Calu3 (cell line): Measurements from ENCODE around the gene GLRX. TPM values are rescaled to one million over a fixed set of nuclear protein-coding genes. Genes with fewer than 3 reads are reported as not detected.

Experiments used
- BruUV-seq: library from RNA; stranded (reverse); fragments of 400-500 nt; replicated peaks from 2 replicates; lab custom pipeline; 2021; lab: Mats Ljungman, UMichigan
- CTCF ChIA-PET: fragments of 300-600 bp; sonication (Branson Sonifier 250); formaldehyde crosslinking; loops from one replicate; lab custom pipeline; 2022; ENCODE audit warnings: antibody characterized with exemption; lab: Charles Lee
- DNase-seq: peaks from one replicate; pipeline ENCODE4 v3.0.0; 2022
- H3K27ac Mint-ChIP-seq: one replicate; pipeline ENCODE4 v1.8.0; 2022; ENCODE audit warnings: mixed read lengths; ENCODE audit not compliant: unreplicated experiment
- H3K27me3 Mint-ChIP-seq: one replicate; pipeline ENCODE4 v1.8.0; 2022; ENCODE audit warnings: mixed read lengths; ENCODE audit not compliant: unreplicated experiment
- H3K36me3 Mint-ChIP-seq: one replicate; pipeline ENCODE4 v1.8.0; 2022; ENCODE audit warnings: mild to moderate bottlenecking, moderate library complexity, mixed read lengths; ENCODE audit not compliant: insufficient read depth, unreplicated experiment
- H3K4me1 Mint-ChIP-seq: one replicate; pipeline ENCODE4 v1.8.0; 2022; ENCODE audit warnings: mild to moderate bottlenecking, low read depth, mixed read lengths; ENCODE audit not compliant: unreplicated experiment
- H3K4me3 Mint-ChIP-seq: one replicate; pipeline ENCODE4 v1.8.0; 2022; ENCODE audit warnings: mild to moderate bottlenecking, low read depth, moderate library complexity, mixed read lengths; ENCODE audit not compliant: unreplicated experiment
- H3K9me3 Mint-ChIP-seq: one replicate; pipeline ENCODE4 v1.8.0; 2022; ENCODE audit warnings: low read depth, mixed read lengths; ENCODE audit not compliant: unreplicated experiment
- CTCF ChIP-seq: fragments of 200-600 bp; IDR thresholded peaks from one replicate; pipeline ENCODE4 v1.8.0; 2022; ENCODE audit warnings: antibody characterized with exemption; ENCODE audit not compliant: unreplicated experiment
- intact Hi-C: fragments of 100-400 bp; cut with micrococcal nuclease; formaldehyde crosslinking; loops from one replicate; pipeline ENCODE4 v1.10.0; 2022; ENCODE audit not compliant: unreplicated experiment
- total RNA-seq: library from RNA; stranded (reverse); gene quantifications from 2 replicates; pipeline ENCODE4 v1.2.3, GENCODE V29; 2022

The GLRX gene
- total RNA-seq, 1 experiment from 2014 or later: 27.9 TPM

GRCh38 chr5:95859661-95860060 lies 37.1 kb upstream of the GLRX start:
- Mint-ChIP-seq H3K27me3 (no peaks in the 10 kb centered on the region), H3K9me3 (no peaks in the 10 kb centered on the region), H3K36me3 (peaks cover 18% of the 10 kb centered on the region), H3K27ac (peak overlapping the region; percentile 80), H3K4me1 (peaks cover 56% of the 10 kb centered on the region), H3K4me3 (no peak overlapping the region)
- intact Hi-C loops: loop anchor here (1.0 to 10.0 kb wide), 3 partner anchors 318 to 575 kb away; partner anchors contain the start of gene PCSK1
- no peak for TF ChIP-seq CTCF
- BruUV-seq: no TSS peak
- no peak for DNase-seq
- CTCF ChIA-PET: interaction anchor here (2.1 kb wide), 1 partner anchor 476 kb away, joined by 7 read pairs; no protein-coding TSS in a partner anchor

- H3K9me3 Mint-ChIP-seq: no peaks in the 10 kb centered on the region
- H3K27ac Mint-ChIP-seq: peak overlapping the region; percentile 80
- peak overlapping the region; percentile 63 for H3K4me3 Mint-ChIP-seq
- DNase-seq: peak; percentile 95
- CTCF ChIA-PET: interaction anchor here (2.1 kb wide), 1 partner anchor 477 kb away, joined by 7 read pairs; no protein-coding TSS in a partner anchor
- peak; percentile 98 for TF ChIP-seq CTCF
- peaks cover 48% of the 10 kb centered on the region for H3K4me1 Mint-ChIP-seq
- no peaks in the 10 kb centered on the region for H3K27me3 Mint-ChIP-seq
- intact Hi-C loops: loop anchor here (1.0 to 10.0 kb wide), 5 partner anchors 100 to 742 kb away; partner anchors contain the start of gene PCSK1
- peaks cover 12% of the 10 kb centered on the region for H3K36me3 Mint-ChIP-seq
- BruUV-seq: no TSS peak
These were observed 36.4 kb upstream of the GLRX start for GRCh38 chr5:95858661-95859595.

- Mint-ChIP-seq H3K27me3 (no peaks in the 10 kb centered on the region), H3K27ac (no peak overlapping the region), H3K36me3 (peaks cover 12% of the 10 kb centered on the region), H3K9me3 (no peaks in the 10 kb centered on the region), H3K4me1 (peaks cover 45% of the 10 kb centered on the region), H3K4me3 (peak overlapping the region; percentile 63)
- no peak for DNase-seq
- no TSS peak for BruUV-seq
- intact Hi-C loops: loop anchor here (1.0 to 10.0 kb wide), 4 partner anchors 101 to 743 kb away; partner anchors contain the start of gene PCSK1
- CTCF ChIA-PET: interaction anchor here (1.0 to 2.1 kb wide), 2 partner anchors 478 to 480 kb away, joined by 3 to 7 read pairs; no protein-coding TSS in a partner anchor
- TF ChIP-seq CTCF: no peak
These were observed 35.5 kb upstream of the GLRX start for GRCh38 chr5:95858023-95858461.

- peaks cover 45% of the 10 kb centered on the region for H3K4me1 Mint-ChIP-seq
- H3K27ac Mint-ChIP-seq: no peak overlapping the region
- CTCF ChIA-PET: interaction anchor here (0.7 to 1.0 kb wide), 2 partner anchors 30 to 480 kb away, joined by 3 to 5 read pairs; no protein-coding TSS in a partner anchor
- H3K4me3 Mint-ChIP-seq: no peak overlapping the region
- peaks cover 8% of the 10 kb centered on the region for H3K36me3 Mint-ChIP-seq
- no peaks in the 10 kb centered on the region for H3K9me3 Mint-ChIP-seq
- BruUV-seq: no TSS peak
- intact Hi-C loops: loop anchor here (5.0 to 10.0 kb wide), 2 partner anchors 320 to 577 kb away; partner anchors contain the start of gene PCSK1
- TF ChIP-seq CTCF: no peak
- H3K27me3 Mint-ChIP-seq: no peaks in the 10 kb centered on the region
- DNase-seq: no peak
These were observed 34.8 kb upstream of the GLRX start for GRCh38 chr5:95857185-95857945.
